Chondrocyte (in vitro differentiated cells): ENCODE results near the gene HTR7. TPM values are rescaled to one million over a fixed set of nuclear protein-coding genes. Genes with fewer than 3 reads are reported as not detected.
"Not testable (repeated sequence)": the region's sequence is repeated elsewhere in the genome, so short reads cannot be mapped to it uniquely, and the experiment has no call there.

Experiments
- DNase-seq: peaks from one replicate; pipeline ENCODE4 v3.0.0; 2021; ENCODE audit warnings: mixed read lengths, low spot score
- H3K27ac Mint-ChIP-seq: one replicate; pipeline ENCODE4 v1.8.0; 2021; ENCODE audit warnings: mild to moderate bottlenecking, moderate library complexity, mixed read lengths; ENCODE audit not compliant: unreplicated experiment
- H3K27me3 Mint-ChIP-seq: 2 replicates; pipeline ENCODE4 v1.8.0; 2021; ENCODE audit warnings: low read depth, mixed read lengths
- H3K36me3 Mint-ChIP-seq: 2 replicates; pipeline ENCODE4 v1.8.0; 2021; ENCODE audit warnings: low read depth, mixed read lengths
- H3K4me1 Mint-ChIP-seq: 2 replicates; pipeline ENCODE4 v1.8.0; 2021; ENCODE audit warnings: low read depth, mild to moderate bottlenecking, mixed read lengths
- H3K4me3 Mint-ChIP-seq: one replicate; pipeline ENCODE4 v1.8.0; 2021; ENCODE audit warnings: mild to moderate bottlenecking, moderate library complexity, mixed read lengths; ENCODE audit not compliant: unreplicated experiment
- H3K9me3 Mint-ChIP-seq: 2 replicates; pipeline ENCODE4 v1.8.0; 2021; ENCODE audit warnings: low read depth, mixed read lengths
- CTCF ChIP-seq: fragments of 200-600 bp; sonication (generic); IDR thresholded peaks from 2 replicates; pipeline ENCODE4 v1.5.0; 2021; ENCODE audit warnings: antibody characterized with exemption, mild to moderate bottlenecking, moderate library complexity
- long read RNA-seq: library from polyadenylated mRNA; stranded (forward); transcript quantifications from one replicate; pipeline ENCODE4 v2.0.0, GENCODE V29; 2021
- total RNA-seq: library from RNA; stranded (reverse); gene quantifications from 3 replicates; pipeline ENCODE4 v1.2.1, GENCODE V29; 2021

HTR7 gene
- 0.32 to 0.33 TPM in 2 of 3 replicates, not detected in the other for total RNA-seq
- long read RNA-seq, partial matches to known transcripts = 0 of 2 reads
- long read RNA-seq, other reads (novel, unspliced or antisense) = 1 of 2 reads

GRCh38 chr10:90857635-90858460 is at the start of gene HTR7:
Gene HTR7 (minus strand): TSS chr10:90858039. CDS start chr10:90857671, 368 bp downstream.
- Mint-ChIP-seq H3K27ac (peak within 1 kb of the TSS; percentile 57), H3K36me3 (no peaks in the 10 kb centered on the region), H3K4me3 (peak within 1 kb of the TSS; percentile 76), H3K4me1 (peaks cover 20% of the 10 kb centered on the region), H3K9me3 (no peaks in the 10 kb centered on the region), H3K27me3 (peaks cover 4% of the 10 kb centered on the region)
- DNase-seq = no peak
- TF ChIP-seq CTCF = peak; percentile 81

- Mint-ChIP-seq H3K36me3 (peaks cover 2% of the 10 kb centered on the region), H3K4me3 (no peak overlapping the region), H3K27ac (no peak overlapping the region), H3K27me3 (no peaks in the 10 kb centered on the region), H3K4me1 (peaks cover under 1% of the 10 kb centered on the region), H3K9me3 (peaks cover 19% of the 10 kb centered on the region)
- no peak for TF ChIP-seq CTCF
- no peak for DNase-seq
Observed at GRCh38 chr10:90906596-90906995, 48.8 kb upstream of the HTR7 start.

GRCh38 chr10:90905925-90906324 is 48.1 kb upstream of the HTR7 start:
- H3K9me3 Mint-ChIP-seq = peaks cover 19% of the 10 kb centered on the region
- no peak for TF ChIP-seq CTCF
- peaks cover 4% of the 10 kb centered on the region for H3K36me3 Mint-ChIP-seq
- no peak overlapping the region for H3K4me3 Mint-ChIP-seq
- H3K27ac Mint-ChIP-seq = no peak overlapping the region
- DNase-seq = no peak
- no peaks in the 10 kb centered on the region for H3K4me1 Mint-ChIP-seq
- H3K27me3 Mint-ChIP-seq = no peaks in the 10 kb centered on the region

DNA sequence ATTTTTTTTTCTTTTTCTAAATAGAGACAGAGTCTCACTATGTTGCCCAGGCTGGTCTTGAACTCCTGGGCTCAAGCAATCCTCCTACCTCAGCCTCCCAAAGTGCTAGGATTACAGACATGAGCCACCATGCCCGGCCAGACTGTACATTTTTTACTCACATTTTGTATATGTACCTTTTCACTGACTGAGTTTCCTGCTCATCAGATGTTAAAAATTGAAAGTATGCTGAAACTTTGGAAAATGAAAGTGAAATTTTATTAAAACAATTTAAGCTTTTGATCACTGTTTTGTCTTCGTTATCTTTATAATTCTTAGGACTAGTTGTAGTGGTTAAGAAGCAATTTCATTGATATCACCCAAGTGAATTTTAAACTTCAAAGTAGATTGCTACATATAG is 39.1 kb upstream of the HTR7 start:
- not testable (repeated sequence) for H3K27ac Mint-ChIP-seq, H3K27me3 Mint-ChIP-seq, H3K9me3 Mint-ChIP-seq, DNase-seq, H3K4me3 Mint-ChIP-seq, H3K4me1 Mint-ChIP-seq
- H3K36me3 Mint-ChIP-seq = peaks cover 18% of the 10 kb centered on the region

- H3K27ac Mint-ChIP-seq = no peak overlapping the region
- no peak overlapping the region for H3K4me3 Mint-ChIP-seq
- no peak for TF ChIP-seq CTCF
- no peaks in the 10 kb centered on the region for H3K9me3 Mint-ChIP-seq
- no peak for DNase-seq
- peaks cover 24% of the 10 kb centered on the region for H3K36me3 Mint-ChIP-seq
- no peaks in the 10 kb centered on the region for H3K27me3 Mint-ChIP-seq
- H3K4me1 Mint-ChIP-seq = no peaks in the 10 kb centered on the region
Observed at GRCh38 chr10:90893190-90893589, 35.4 kb upstream of the HTR7 start.
